NOMO-1 treated with dmso at 0.1 percent for 144 hours (cell line): ENCODE measurements around the gene RALGAPA2.
A peak's percentile ranks its signal among the peaks of the same experiment; 100 is the strongest.

ENCODE experiments used
- DNase-seq: peaks from one replicate; lab custom pipeline; 2025; ENCODE audit not compliant: unreplicated experiment; lab: John Stamatoyannopoulos, UW

RALGAPA2 gene

GRCh38 chr20:20685635-20686034, 26.8 kb downstream of the RALGAPA2 start:
- no peak for DNase-seq

- DNase-seq, result no peak
These were observed 28.7 kb downstream of the RALGAPA2 start for GRCh38 chr20:20683481-20684321.

GRCh38 chr20:20683020-20683419, 29.4 kb downstream of the RALGAPA2 start:
- no peak for DNase-seq

- peak; percentile 52 for DNase-seq
These were observed 31.4 kb downstream of the RALGAPA2 start for GRCh38 chr20:20680991-20681508.

GRCh38 chr20:20679316-20679715, 33.1 kb downstream of the RALGAPA2 start:
- DNase-seq, result no peak

GRCh38 chr20:20677186-20677585, 35.3 kb downstream of the RALGAPA2 start:
- no peak for DNase-seq

- DNase-seq, result peak; percentile 81
These were observed 43.8 kb downstream of the RALGAPA2 start for GRCh38 chr20:20668639-20669038.

GRCh38 chr20:20666359-20666758, 46.1 kb downstream of the RALGAPA2 start:
- peak; percentile 13 for DNase-seq

- DNase-seq, result no peak
These were observed 46.7 kb downstream of the RALGAPA2 start for GRCh38 chr20:20665606-20666332.

GRCh38 chr20:20664795-20665589, 47.5 kb downstream of the RALGAPA2 start:
- peak; percentile 8 for DNase-seq

GRCh38 chr20:20663841-20664240, 48.6 kb downstream of the RALGAPA2 start:
- no peak for DNase-seq

- no peak for DNase-seq
These were observed 53.5 kb downstream of the RALGAPA2 start for GRCh38 chr20:20658871-20659431.

- DNase-seq, result no peak
These were observed 54.3 kb downstream of the RALGAPA2 start for GRCh38 chr20:20658123-20658522.

GRCh38 chr20:20657092-20657491, 55.4 kb downstream of the RALGAPA2 start:
- no peak for DNase-seq

- no peak for DNase-seq
These were observed 56.6 kb downstream of the RALGAPA2 start for GRCh38 chr20:20655883-20656282.

GRCh38 chr20:20649945-20650344, 62.5 kb downstream of the RALGAPA2 start:
- peak; percentile 9 for DNase-seq

GRCh38 chr20:20643927-20644326, 68.5 kb downstream of the RALGAPA2 start:
- no peak for DNase-seq

GRCh38 chr20:20641783-20642182, 70.7 kb downstream of the RALGAPA2 start:
- DNase-seq, result no peak

- DNase-seq, result no peak
These were observed 73.6 kb downstream of the RALGAPA2 start for GRCh38 chr20:20638878-20639277.

- no peak for DNase-seq
These were observed 74.3 kb downstream of the RALGAPA2 start for GRCh38 chr20:20637998-20638725.
